Measurements from ENCODE around the gene THRB.

DNA sequence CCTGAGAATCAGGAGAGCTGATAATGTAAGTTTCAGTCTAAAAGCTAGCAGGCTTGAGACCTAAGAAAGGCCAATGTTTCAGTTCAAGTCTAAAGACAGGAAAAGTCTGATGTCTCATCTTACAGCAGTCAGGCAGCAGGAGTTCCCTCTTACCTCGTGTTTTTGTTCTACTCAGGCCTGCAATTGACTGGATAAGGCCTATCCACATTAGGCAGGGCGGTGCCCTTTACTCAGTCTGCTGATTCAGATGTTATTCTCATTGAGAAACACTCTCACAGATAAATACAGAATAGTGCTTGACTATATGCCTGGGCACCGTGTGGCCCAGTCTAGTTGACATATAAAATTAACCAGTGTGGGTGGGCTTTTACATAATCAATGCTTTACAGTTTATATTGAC is 427.2 kb downstream of the THRB start:
- TF ChIP-seq CTCF (IDR thresholded peaks at IDR 0.05) (no peak), POLR2AphosphoS5 (IDR thresholded peaks at IDR 0.05) (no peak)
